GM12864 (cell line): ENCODE results near the gene YKT6.

Experiments
- DNase-seq: peaks from one replicate; pipeline ENCODE4 v3.0.0-alpha.2; 2011; ENCODE audit warnings: low read depth
- H3K4me3 ChIP-seq: 2 replicates; pipeline ENCODE4 v1.5.1; 2011; ENCODE audit warnings: mild to moderate bottlenecking, low read depth, low read length, control low read depth
- TF ChIP-seq, protein P1 (sequence below): IDR thresholded peaks from 2 replicates; pipeline ENCODE4 v1.5.1; 2011; ENCODE audit warnings: low read depth, mild to moderate bottlenecking, moderate library complexity, low read length, control low read depth, inconsistent platforms; ENCODE audit errors: missing control alignments

The YKT6 gene

DNA sequence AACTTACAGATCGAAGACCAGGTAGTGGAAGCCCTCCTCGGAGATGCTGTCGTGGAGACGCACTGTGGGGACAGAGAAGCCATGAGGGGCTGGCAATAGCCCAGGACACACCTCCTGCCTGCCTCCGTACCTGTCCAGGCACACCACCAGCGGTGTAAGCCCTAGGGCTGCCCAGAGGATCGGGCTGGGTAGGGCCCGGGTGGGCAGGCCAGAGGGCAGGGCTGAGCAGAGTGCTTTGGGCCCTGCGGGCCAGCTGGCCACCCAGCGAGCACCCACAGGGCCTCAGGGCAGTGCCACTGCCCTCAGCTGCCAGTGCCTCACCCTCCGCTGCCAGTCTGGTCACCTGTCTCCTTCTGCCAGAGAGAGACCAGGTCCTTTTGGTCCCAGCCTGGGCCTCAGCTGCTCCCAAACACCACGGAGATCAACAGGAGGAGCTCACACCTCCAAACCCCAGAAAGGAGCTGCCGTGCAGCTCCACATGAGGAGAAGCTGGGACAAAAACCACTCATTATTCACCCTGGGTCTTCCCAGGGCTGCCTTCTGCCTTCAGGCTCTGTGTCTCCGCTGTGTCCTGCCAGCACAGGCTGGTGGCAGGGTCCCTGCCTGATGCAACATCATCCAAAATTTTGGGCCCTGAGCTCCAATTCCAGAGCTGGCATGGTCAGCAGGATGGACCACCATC is 58.2 kb downstream of the YKT6 start:
- TF ChIP-seq, protein P1, sequence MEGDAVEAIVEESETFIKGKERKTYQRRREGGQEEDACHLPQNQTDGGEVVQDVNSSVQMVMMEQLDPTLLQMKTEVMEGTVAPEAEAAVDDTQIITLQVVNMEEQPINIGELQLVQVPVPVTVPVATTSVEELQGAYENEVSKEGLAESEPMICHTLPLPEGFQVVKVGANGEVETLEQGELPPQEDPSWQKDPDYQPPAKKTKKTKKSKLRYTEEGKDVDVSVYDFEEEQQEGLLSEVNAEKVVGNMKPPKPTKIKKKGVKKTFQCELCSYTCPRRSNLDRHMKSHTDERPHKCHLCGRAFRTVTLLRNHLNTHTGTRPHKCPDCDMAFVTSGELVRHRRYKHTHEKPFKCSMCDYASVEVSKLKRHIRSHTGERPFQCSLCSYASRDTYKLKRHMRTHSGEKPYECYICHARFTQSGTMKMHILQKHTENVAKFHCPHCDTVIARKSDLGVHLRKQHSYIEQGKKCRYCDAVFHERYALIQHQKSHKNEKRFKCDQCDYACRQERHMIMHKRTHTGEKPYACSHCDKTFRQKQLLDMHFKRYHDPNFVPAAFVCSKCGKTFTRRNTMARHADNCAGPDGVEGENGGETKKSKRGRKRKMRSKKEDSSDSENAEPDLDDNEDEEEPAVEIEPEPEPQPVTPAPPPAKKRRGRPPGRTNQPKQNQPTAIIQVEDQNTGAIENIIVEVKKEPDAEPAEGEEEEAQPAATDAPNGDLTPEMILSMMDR, result no peak
- H3K4me3 ChIP-seq, result no peak overlapping the region
- DNase-seq, result no peak

DNA sequence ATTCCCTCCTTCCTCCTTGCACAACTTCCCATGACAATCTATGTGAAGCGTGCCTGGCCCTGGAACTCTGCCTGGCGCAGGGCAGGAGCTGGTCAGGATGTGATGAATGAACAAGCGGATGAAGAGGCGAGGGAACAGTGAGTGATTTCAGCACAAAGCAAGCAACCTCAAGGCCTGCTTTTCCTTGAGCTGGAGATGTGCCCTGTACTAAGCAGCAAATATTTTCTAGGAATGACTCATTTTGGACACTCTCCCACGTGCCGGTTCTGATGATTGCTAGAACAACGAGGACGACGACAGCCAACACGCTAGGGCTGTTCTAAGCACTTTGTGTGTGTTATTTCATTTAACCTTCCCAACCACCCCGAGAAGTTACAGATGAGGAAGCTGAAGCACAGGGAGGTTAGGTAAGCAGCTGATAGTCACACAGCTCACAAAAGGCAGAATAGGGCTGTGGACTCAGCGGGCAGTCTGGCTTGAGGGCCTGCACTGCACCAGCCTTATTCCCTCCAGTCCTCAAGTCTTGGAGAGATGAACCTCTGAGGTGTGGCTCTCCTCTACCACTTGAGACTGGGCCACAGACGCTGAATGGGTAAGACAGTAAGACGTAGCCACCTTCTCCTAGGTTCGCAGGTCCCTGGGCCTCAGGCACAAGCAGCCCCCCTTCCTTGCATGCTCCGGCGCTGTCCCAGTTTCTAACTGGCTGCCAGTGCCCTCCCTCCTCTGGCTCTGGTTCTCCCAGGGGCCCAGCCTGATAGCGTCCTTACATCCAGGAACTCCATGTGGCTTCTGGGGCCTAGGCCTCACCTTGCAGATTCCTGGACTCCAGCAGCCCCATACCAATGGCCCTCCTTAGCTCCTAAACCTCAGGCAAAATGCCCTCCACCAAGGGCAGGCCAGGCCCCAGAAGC is 59.0 kb downstream of the YKT6 start:
- TF ChIP-seq, protein P1, result no peak
- no peak for DNase-seq
- no peak overlapping the region for H3K4me3 ChIP-seq

DNA sequence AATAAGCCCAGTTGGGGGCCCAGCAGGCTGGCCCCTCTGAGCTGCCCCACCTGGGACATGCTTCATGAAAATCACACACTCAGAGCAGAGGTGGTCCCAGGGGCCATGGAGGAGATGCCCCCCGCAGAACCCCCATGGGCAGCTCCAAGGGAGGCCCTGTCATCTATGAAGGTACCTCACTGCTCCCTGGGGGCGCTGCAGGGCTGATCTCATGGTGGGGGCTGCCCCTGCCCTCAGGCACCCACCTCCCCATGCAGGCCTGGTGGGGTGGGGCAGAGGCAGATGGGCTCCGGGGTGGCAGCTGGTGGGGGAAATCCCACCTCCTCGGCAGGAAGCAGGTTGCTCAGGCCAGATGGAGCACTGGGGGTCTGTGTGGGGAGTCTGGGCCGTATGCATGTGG is 60.5 kb downstream of the YKT6 start:
- no peak overlapping the region for H3K4me3 ChIP-seq
- DNase-seq, result no peak
- TF ChIP-seq, protein P1, result no peak

DNA sequence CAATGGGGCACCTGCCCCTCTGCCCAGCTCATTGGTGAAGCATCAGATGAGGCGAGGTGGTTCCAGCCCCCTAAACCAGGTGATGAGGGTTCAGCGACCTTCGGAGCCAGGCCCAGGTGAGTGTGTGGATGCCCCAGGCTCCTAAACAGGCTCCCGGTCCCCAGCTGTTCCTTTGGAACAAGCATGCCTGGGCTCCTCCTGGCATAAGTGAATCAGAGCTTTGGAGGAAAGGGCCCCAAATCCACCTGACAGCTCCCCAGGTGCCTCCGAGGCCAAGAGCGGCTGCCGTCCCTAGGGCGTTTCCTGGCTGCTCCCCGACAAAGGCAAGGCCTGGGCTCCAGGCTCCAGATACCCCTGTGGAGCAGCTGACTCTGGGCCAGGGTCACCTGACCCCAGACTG is 61.3 kb downstream of the YKT6 start:
- TF ChIP-seq, protein P1, result no peak
- DNase-seq, result no peak
- no peak overlapping the region for H3K4me3 ChIP-seq

DNA sequence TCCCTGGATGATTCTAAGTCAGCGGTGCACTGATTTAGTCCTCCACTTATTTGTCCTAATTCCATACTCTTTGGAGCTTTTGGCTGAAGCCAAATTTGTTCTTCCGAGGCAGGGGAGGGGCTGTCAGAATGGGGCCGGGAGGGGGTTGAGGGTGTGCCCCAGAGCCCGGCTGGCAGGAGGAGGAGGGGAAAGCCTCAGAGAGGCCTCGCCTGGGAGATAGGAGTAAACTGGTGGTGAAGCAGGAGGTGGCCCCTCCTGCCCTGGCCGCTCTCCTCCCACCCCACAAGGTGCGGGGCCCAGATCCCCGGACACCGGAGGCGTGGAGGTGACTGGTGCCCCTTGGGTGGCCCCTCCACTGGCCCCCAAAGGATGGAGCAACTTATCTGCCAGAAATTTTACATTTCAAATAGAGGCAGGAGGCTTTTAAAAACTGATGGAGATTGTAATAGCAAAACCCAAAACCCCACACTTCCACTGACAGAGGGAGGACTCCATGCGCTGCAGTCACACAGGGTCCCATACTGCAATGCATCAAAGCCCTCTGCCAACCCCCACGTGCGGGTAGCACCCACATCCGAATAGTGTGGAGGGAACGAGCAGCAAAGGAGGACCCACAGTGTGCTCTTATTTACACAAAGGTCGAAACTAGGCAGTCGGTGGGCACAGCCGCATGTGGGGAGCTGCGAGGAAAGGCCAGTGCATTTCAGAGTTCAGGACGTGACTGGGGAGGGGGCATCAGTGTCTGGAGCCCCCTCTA is 62.7 kb downstream of the YKT6 start:
- H3K4me3 ChIP-seq, result no peak overlapping the region
- TF ChIP-seq, protein P1, result no peak

More for the DNA sequence above, 62.7 kb downstream of the YKT6 start:
- no peak for DNase-seq
